ENCODE measurements around the gene CYB5D1.

CYB5D1 gene

DNA sequence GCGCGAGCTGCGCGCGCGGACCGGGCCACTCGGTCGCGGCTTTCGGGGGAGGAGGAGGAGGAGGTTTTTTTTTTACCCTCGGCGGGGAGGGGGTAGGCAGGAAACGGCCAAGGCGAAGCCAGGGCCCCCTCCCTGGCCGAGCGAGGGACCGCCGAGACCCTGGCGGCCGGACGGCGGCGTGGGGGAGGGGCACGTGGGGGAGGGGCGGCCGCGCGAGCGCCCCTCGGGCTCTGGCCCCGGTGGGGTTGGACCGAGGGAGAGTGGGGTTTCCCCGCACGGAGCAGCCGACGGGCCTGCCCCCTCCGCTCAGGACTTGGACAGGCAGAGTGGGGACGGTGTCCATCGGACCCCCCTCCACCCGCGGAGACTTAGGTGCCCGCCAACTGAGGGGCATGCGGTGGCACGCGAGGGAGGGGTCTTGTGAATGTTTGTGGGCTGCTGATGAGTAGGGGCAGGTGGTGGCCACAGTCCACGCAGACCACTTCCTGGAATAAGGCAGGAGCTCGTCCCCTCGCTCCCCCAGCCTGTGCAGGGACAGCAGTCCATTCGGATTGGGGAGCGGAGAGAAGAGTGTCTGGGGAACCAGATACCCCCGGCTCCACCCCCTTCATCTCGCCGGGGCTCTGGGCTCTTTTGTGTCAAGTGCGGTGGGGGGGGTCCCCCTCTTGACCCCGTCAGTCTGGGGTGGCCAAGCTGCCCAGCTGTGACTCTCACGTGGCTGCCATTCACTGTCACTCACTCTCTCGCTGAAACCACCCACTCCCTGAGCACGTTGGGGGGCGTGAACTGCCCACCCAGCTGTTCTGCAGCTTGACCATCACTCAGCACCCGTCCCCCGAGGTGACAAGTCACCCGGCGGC lies 27.8 kb downstream of the CYB5D1 start:
- peak; percentile 63 for FAIRE-seq
- peak; percentile 50 for DNase-seq (ENCODE audit: insufficient read length)
- no peak for TF ChIP-seq TAF1 (IDR thresholded peaks at IDR 0.05; ENCODE audit: borderline replicate concordance, low read depth, low read length)
- TF ChIP-seq POLR2A (IDR thresholded peaks at IDR 0.05; ENCODE audit: low read depth, low read length): peak; percentile 53; the same call in 1 of the 2 replicates

DNA sequence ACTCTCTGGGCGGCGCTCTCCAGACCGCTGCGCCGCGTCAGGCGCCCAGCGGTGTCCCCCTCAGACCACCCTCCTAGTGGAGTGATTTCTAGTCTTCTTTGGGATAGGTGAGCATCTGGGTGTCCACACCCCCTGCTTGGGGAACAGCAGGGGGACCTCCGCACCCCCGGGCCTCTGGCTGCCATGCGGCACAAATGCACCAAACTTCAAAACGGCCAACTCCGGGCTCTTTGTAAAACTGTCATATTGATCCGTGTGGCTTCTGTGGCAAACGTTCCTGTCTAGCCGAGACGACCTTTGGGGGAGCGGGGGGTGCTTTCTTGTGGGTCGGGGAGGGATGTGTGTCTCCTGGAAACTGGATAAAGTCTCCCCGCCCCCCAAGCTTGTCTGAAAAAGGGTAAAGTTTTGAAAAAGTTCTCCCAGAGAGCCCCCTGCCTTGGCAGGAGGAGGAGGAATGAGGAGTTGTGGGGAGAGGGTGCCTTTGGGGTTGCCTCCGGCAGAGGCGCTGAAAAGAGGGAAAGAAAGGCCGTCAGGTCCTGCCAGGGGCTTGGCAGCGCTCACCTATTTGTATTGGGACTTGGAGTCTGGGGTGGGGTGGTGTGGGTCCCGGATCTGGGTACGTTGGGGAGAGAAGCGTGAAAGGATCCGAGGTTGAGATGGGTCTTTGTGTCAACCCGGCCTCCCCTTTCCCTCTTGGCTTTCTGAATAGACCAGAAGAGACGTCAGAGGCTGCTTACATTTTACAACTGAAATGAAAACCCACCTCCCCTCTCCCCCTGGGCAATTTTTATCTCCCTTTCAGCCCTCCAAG lies 28.6 kb downstream of the CYB5D1 start:
- TF ChIP-seq POLR2A (IDR thresholded peaks at IDR 0.05; ENCODE audit: low read depth, low read length) (no peak), TAF1 (IDR thresholded peaks at IDR 0.05; ENCODE audit: borderline replicate concordance, low read depth, low read length) (no peak), POLR2AphosphoS5 (IDR thresholded peaks at IDR 0.05; ENCODE audit: low read depth, low read length) (no peak)
- DNase-seq (ENCODE audit: insufficient read length) (no peak), FAIRE-seq (no peak)

DNA sequence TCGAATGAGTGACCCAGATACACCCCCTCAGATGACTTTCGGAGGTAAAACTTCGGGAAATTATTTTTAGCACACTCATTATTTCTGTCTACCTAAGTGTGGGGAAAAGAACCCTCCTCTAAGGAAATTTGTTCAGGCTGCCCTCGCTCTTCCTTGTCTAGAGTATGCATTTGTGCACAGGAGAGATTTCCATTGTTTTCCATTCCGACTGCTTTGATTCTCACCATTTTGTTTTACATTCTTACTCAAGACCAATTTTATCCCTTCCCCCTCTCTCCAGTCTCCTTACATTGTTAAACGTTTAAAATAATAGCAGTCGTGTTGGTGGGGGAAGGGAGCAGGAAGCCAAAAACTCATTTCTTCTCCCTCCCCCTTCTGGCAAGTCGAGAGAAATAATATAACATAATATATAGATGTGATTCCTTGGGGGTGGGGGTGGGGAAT lies 29.3 kb downstream of the CYB5D1 start:
- FAIRE-seq (no peak), DNase-seq (ENCODE audit: insufficient read length) (no peak)
- TF ChIP-seq POLR2AphosphoS5 (IDR thresholded peaks at IDR 0.05; ENCODE audit: low read depth, low read length): no peak
- TF ChIP-seq TAF1 (IDR thresholded peaks at IDR 0.05; ENCODE audit: borderline replicate concordance, low read depth, low read length): no peak
- TF ChIP-seq POLR2A (IDR thresholded peaks at IDR 0.05; ENCODE audit: low read depth, low read length): no peak

DNA sequence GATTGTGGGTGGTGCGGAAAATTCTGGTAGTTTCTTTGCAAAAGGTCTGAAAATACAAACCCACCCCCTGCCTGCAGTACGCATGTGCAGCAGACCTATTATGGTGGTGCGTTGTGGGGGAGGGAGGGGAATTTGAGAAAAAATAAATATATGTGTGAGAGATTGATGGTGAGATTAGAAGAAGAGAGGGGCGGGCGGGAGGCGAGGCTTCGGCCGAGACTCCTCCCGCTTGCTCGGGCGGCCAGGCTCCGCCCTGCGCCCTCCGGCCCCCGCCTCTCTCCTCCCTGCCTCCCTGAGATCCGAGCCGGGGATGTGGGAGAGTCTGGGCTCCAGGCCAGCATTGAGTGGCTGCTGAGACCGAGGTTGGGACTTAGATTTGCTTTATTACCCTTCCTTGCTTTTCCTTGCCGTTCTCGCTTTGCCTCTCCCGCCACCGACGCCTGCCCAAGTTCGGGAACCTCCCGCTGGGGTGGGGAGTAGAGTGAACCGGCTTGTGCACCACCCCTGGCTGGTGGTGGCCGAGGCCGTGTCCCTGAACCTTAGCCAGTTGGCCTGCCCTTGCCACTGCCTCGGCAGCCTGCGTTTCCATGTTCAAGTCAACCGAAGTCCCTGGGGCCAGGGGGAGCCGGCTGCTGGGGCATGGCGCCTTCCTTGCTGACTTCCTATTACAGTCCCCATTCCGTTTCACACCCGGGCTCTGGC lies 29.8 kb downstream of the CYB5D1 start:
- DNase-seq (ENCODE audit: insufficient read length): peak; percentile 73
- FAIRE-seq: peak; percentile 95
- peak; percentile 35; the same call in 1 of the 2 replicates for TF ChIP-seq POLR2A (IDR thresholded peaks at IDR 0.05; ENCODE audit: low read depth, low read length)
- TF ChIP-seq TAF1 (IDR thresholded peaks at IDR 0.05; ENCODE audit: borderline replicate concordance, low read depth, low read length): no peak
- TF ChIP-seq POLR2AphosphoS5 (IDR thresholded peaks at IDR 0.05; ENCODE audit: low read depth, low read length): 0 out of 2 replicates have a peak, but pooled peaks have one; percentile 25

DNA sequence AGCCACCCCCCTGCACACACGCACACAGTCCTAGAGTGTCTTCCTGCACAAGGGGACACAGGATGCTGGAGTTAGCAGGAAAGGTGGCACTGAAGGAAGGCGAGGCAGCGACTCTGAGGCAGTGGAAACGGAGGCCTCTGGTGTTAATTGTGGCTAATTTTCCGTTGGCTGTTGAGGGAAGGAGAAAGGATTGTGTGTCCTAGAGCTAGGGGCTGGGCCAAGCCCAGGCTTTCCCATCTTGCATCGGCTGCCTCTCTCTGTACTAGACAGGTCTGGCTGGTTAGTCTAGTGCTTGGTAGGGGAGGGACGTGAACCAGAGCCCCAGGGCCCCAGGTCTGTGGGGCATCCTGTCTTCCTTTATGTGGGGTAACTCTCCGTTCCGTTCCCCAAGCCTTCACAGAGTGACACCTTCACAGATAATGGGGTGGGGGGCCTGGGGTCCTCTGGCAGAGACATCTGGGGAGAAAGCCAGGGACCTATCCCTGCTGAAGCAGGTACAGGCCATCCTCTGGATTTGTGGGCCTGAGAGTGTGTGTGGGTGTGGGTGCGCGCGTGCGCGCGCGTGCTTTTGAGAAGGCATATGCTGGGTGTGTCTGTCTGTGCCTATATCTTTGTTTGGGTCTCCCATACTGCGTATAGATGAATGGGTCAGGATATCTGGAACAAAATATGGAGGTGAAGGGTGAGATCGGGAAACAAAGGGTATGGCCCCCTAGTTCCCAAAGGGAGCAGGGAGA lies 30.5 kb downstream of the CYB5D1 start, which contains the start of gene CHD3:
TSS of gene CHD3 (plus strand) at position 606 of the 737 bp plus-strand sequence. CDS start 212 bp downstream, outside the sequence.
- FAIRE-seq: no peak
- no peak for DNase-seq (ENCODE audit: insufficient read length)
- TF ChIP-seq POLR2A (IDR thresholded peaks at IDR 0.05; ENCODE audit: low read depth, low read length) (no peak), TAF1 (IDR thresholded peaks at IDR 0.05; ENCODE audit: borderline replicate concordance, low read depth, low read length) (no peak), POLR2AphosphoS5 (IDR thresholded peaks at IDR 0.05; ENCODE audit: low read depth, low read length) (no peak)

DNA sequence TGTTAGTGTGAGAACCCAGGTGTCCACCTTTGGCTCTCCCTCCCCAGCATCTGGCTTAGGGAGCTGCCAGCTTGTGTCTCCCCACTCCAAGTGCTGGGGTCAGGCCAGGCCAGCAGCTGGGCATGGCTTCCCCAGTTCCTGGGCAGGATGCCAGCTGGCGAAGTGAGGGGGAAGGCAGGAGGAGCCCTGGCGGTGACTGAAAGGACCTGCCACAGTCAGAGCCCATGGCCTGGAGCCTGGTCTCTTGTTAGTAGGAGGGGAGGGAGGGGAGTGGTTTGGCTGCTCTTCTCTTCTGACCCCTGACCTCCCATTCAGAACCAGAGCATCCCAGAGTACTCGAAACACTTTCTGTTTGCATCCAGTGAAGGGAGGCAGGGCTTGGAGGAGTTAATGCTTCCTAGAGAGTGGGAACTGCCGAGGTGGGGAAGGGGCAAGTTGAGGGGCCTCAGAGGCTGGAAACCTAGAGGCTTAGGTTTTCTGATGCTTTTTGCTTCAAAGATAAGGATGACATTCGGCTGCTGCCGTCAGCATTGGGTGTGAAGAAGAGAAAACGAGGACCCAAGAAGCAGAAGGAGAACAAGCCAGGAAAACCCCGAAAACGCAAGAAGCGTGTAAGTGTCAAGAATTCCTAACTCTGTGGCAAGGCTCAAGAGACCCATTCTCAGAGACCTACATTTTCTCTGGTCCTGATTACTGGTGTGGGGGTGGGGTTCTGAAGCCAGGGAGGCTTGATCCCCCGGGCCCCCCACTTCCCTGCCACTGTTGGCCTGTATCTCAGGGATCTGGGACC lies 31.6 kb downstream of the CYB5D1 start:
- FAIRE-seq (no peak), DNase-seq (ENCODE audit: insufficient read length) (no peak)
- TF ChIP-seq TAF1 (IDR thresholded peaks at IDR 0.05; ENCODE audit: borderline replicate concordance, low read depth, low read length): no peak
- TF ChIP-seq POLR2AphosphoS5 (IDR thresholded peaks at IDR 0.05; ENCODE audit: low read depth, low read length): no peak
- no peak for TF ChIP-seq POLR2A (IDR thresholded peaks at IDR 0.05; ENCODE audit: low read depth, low read length)

DNA sequence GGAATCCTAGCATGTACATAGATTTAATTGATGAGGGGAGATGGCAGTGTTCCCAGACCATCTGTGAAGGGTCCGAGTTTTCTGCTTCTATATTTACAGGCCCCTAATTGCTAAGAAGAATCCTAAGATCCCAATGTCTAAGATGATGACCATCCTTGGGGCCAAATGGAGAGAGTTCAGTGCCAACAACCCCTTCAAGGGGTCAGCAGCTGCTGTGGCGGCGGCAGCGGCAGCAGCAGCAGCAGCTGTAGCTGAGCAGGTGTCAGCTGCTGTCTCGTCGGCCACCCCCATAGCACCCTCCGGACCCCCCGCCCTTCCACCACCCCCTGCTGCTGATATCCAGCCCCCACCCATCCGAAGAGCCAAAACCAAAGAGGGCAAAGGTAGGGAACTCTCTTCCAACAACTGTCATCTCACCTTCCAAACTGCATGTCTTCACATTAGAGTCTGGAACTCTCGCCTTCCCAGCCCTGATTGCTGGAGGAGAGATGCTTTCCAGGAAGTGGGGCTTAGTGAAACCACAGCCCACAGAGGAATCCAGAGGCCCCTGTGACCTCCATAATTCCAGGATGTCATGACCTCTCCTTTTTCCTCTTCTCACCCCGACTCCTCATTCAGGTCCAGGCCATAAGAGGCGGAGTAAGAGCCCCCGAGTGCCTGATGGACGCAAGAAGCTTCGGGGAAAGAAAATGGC lies 35.5 kb downstream of the CYB5D1 start:
- FAIRE-seq (no peak), DNase-seq (ENCODE audit: insufficient read length) (no peak)
- TF ChIP-seq TAF1 (IDR thresholded peaks at IDR 0.05; ENCODE audit: borderline replicate concordance, low read depth, low read length): no peak
- TF ChIP-seq POLR2A (IDR thresholded peaks at IDR 0.05; ENCODE audit: low read depth, low read length): no peak
- TF ChIP-seq POLR2AphosphoS5 (IDR thresholded peaks at IDR 0.05; ENCODE audit: low read depth, low read length): no peak

DNA sequence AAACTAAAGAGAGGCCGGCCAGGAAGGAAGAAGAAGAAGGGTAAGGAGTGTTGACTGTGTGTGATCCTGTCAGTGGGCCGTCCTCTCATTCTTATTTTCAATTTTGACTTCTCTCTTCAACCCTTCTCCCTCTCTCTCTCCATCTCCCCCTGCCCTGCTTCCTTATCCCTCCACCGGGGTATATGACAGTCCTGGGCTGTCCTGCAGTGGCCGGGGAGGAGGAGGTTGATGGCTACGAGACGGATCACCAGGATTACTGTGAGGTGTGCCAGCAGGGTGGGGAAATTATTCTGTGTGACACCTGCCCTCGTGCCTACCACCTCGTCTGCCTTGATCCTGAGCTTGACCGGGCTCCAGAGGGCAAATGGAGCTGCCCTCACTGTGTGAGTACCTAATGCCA lies 36.4 kb downstream of the CYB5D1 start:
- no peak for TF ChIP-seq POLR2A (IDR thresholded peaks at IDR 0.05; ENCODE audit: low read depth, low read length)
- TF ChIP-seq POLR2AphosphoS5 (IDR thresholded peaks at IDR 0.05; ENCODE audit: low read depth, low read length): no peak
- TF ChIP-seq TAF1 (IDR thresholded peaks at IDR 0.05; ENCODE audit: borderline replicate concordance, low read depth, low read length): no peak
- FAIRE-seq (no peak), DNase-seq (ENCODE audit: insufficient read length) (no peak)

DNA sequence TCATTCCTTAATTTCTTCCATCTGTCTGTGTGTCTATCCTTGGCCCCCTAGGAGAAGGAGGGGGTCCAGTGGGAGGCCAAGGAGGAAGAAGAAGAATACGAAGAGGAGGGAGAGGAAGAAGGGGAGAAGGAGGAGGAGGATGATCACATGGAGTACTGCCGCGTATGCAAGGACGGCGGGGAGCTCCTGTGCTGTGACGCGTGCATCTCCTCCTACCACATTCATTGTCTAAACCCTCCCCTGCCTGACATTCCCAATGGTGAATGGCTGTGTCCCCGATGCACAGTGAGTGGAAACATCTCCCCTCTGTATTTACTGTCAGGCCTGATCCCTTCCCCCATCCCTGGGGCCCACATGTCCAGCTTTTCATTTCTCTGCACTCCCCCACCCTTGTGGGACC lies 37.1 kb downstream of the CYB5D1 start:
- TF ChIP-seq POLR2AphosphoS5 (IDR thresholded peaks at IDR 0.05; ENCODE audit: low read depth, low read length): no peak
- TF ChIP-seq POLR2A (IDR thresholded peaks at IDR 0.05; ENCODE audit: low read depth, low read length): no peak
- TF ChIP-seq TAF1 (IDR thresholded peaks at IDR 0.05; ENCODE audit: borderline replicate concordance, low read depth, low read length): no peak
- FAIRE-seq (no peak), DNase-seq (ENCODE audit: insufficient read length) (no peak)

Measured in GM12892 (cell line).